ENCODE measurements around the gene EIF1AX.
"Not testable (repeated sequence)": the region's sequence is repeated elsewhere in the genome, so short reads cannot be mapped to it uniquely, and the experiment has no call there.

EIF1AX gene

DNA sequence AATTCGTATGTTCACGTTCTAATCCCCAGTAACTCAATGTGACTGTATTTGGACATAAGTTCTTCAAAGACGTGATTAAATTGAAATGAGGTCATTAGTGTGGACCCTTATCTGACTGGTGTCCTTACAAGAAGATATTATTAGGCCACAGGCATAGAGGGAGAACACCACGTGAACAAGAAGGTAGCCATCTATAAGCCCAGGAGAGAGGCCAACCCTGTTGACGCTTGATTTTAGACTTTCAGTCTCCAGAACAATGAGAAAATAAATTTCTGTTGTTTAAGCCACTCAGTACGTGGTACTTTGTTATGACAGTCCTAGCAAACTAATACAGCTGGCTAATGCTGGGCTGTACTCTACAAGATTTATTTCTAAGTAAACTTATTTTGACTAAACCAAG, 1.5 kb upstream of the EIF1AX start:
- peak overlapping the region; percentile 77 for H3K27ac Mint-ChIP-seq
- no peak for DNase-seq
- peak overlapping the region; percentile 35 for H3K4me3 Mint-ChIP-seq
- CTCF ChIA-PET = no interaction called here
- no peaks in the 10 kb centered on the region for H3K9me3 Mint-ChIP-seq
- H3K27me3 Mint-ChIP-seq = no peaks in the 10 kb centered on the region
- peaks cover 25% of the 10 kb centered on the region for H3K4me1 Mint-ChIP-seq
- peaks cover 14% of the 10 kb centered on the region for H3K36me3 Mint-ChIP-seq

DNA sequence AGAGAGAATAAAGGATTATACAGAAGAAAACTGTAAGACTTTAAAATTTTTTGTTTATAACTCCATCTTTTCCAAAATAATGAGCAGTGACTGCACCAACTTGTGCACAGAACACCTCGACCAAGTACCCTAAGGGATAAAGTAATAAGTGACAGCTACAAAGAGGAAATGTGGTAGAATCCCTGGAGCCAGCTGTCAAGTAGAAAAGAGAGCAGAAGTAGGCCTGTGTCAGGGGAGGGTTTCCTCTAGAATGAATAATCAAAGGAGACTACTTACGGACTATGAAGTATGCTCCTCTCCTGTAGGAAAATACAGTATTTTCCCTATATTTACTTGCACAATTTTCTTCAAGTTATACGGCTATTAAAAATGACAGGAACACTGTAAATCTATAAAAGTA, 1.2 kb downstream of the EIF1AX start:
- H3K27me3 Mint-ChIP-seq = no peaks in the 10 kb centered on the region
- H3K27ac Mint-ChIP-seq = peak overlapping the region; percentile 90
- peak overlapping the region; percentile 82 for H3K4me3 Mint-ChIP-seq
- peaks cover 25% of the 10 kb centered on the region for H3K36me3 Mint-ChIP-seq
- no peak for DNase-seq
- H3K4me1 Mint-ChIP-seq = peaks cover 37% of the 10 kb centered on the region
- no peaks in the 10 kb centered on the region for H3K9me3 Mint-ChIP-seq
- CTCF ChIA-PET = no interaction called here

DNA sequence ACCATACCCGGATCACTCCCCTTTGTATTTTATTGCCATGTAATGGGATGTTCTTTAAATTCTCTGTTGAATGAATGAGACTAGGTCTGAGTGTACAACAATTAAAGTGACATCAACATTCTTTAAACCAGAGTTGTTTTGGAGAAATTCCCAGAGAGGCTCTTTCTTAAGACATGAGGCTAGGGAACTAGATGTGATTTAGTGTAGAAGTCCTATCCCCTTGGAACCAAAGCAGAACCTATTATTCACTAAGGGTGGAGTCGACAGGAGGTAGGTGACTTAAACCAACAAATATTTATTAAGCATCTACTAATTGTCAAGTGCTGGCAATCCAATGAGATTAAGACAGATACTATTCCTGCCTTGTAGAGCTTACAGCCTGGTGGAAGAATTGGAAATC, 1.7 kb downstream of the EIF1AX start:
- peak overlapping the region; percentile 49 for H3K27ac Mint-ChIP-seq
- peaks cover 37% of the 10 kb centered on the region for H3K4me1 Mint-ChIP-seq
- H3K4me3 Mint-ChIP-seq = peak overlapping the region; percentile 82
- H3K36me3 Mint-ChIP-seq = peaks cover 26% of the 10 kb centered on the region
- DNase-seq = no peak
- CTCF ChIA-PET = no interaction called here
- H3K27me3 Mint-ChIP-seq = no peaks in the 10 kb centered on the region
- H3K9me3 Mint-ChIP-seq = no peaks in the 10 kb centered on the region

DNA sequence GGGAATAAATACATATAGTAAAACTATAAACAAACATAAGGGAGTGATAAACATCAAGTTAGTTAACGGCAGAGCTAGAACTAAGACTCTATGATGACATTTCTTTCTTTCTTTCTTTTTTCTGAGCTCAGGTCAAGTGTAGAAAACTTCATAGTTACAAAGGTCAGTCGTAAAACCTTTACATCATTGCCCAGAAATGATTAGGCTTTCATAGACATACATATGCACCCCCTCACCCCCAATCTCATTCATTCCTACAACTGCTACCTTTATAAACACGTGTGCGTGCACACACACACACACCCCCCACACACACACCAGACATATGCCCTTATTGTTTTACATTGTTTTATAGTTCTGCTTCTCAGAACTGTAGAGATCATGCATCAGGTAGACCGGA, 5.7 kb downstream of the EIF1AX start:
- Mint-ChIP-seq H3K9me3 (no peaks in the 10 kb centered on the region), H3K4me3 (no peak overlapping the region), H3K27ac (no peak overlapping the region), H3K27me3 (no peaks in the 10 kb centered on the region), H3K4me1 (peaks cover 28% of the 10 kb centered on the region), H3K36me3 (peaks cover 33% of the 10 kb centered on the region)
- no peak for DNase-seq
- CTCF ChIA-PET = no interaction called here

DNA sequence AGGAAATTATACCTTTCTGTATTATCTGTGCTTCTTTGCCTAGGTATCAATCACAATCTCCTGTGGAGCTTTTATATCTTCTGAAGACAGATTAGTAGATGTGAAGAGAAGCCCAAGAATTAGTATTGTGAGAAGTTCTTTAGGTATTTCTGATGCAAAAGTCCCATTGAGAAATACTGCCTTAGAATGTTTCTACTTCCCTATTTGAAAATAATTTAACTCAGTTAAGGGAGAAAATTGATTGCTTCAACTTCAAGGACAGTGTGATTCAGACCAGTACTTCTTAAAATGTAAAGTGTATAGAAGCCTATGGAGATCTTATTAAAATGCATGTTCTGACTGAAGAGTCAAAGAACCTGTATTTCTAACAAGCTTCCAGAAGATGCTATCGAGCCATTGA, 9.0 kb downstream of the EIF1AX start:
- H3K27me3 Mint-ChIP-seq = no peaks in the 10 kb centered on the region
- no peaks in the 10 kb centered on the region for H3K9me3 Mint-ChIP-seq
- CTCF ChIA-PET = no interaction called here
- H3K27ac Mint-ChIP-seq = no peak overlapping the region
- DNase-seq = no peak
- peaks cover 12% of the 10 kb centered on the region for H3K4me1 Mint-ChIP-seq
- no peak overlapping the region for H3K4me3 Mint-ChIP-seq
- H3K36me3 Mint-ChIP-seq = peaks cover 29% of the 10 kb centered on the region

DNA sequence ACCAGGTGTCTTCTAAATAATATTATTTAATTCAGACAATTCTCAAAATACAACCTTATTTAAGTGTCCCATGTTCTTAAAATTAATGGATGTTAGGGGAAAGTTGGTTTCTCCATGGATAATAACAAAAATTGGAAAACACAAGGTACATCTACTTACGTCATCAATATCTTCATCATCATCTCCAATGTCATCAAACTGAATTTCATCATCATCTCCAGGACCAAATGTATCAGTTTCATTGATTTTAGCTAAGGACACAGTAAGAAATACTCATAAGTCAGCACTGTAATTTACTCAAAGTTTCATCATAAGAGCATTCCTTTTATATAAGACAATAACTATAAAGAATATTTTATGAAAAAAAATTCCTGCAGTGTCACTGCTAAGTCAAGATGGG, 11.3 kb downstream of the EIF1AX start:
- Mint-ChIP-seq H3K27me3 (no peaks in the 10 kb centered on the region), H3K4me1 (no peaks in the 10 kb centered on the region), H3K9me3 (no peaks in the 10 kb centered on the region), H3K27ac (no peak overlapping the region), H3K36me3 (peaks cover 15% of the 10 kb centered on the region), H3K4me3 (no peak overlapping the region)
- no peak for DNase-seq
- CTCF ChIA-PET = no interaction called here

DNA sequence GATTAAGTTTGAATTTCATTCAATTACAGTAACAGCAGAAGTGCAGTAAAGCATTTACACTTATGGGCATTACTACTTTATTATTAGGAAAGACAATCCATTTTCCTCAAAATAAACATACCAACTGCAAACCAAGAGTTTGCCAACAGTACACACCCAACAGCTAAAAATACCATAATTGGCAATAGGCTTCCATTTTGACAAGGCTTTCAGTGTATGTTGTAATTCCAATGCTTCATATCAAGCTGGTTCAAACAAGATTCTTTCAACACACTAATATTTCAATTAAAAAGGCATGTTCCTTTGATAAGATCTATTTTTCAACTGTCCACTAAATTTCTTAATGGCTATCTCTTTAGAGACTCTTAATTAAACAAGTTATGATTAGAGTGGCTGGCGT, 12.1 kb downstream of the EIF1AX start:
- H3K9me3 Mint-ChIP-seq = no peaks in the 10 kb centered on the region
- DNase-seq = no peak
- no peak overlapping the region for H3K27ac Mint-ChIP-seq
- H3K36me3 Mint-ChIP-seq = peaks cover 14% of the 10 kb centered on the region
- H3K4me1 Mint-ChIP-seq = no peaks in the 10 kb centered on the region
- no peaks in the 10 kb centered on the region for H3K27me3 Mint-ChIP-seq
- H3K4me3 Mint-ChIP-seq = no peak overlapping the region
- CTCF ChIA-PET = no interaction called here

DNA sequence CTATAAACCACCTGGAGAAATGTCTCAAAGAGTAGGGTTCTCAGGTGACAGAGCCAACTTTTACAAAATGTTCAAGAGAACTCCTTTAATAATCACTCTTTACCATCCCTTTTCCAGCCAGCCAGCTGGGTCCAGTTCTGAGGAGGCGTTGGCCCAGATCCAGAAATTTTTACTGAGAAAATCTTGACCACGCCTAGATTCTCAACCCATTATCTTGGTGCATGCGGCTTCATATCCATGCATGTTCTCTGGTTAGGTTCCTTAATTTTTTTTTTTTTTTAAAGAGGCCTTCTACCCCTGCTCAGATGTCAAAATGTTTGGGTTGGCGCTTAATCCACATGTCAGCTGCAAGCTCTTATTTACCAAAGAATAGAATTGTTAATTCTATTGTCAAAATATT, 13.0 kb downstream of the EIF1AX start:
- H3K36me3 Mint-ChIP-seq = peaks cover 11% of the 10 kb centered on the region
- no peak overlapping the region for H3K4me3 Mint-ChIP-seq
- no peak for DNase-seq
- CTCF ChIA-PET = no interaction called here
- H3K27me3 Mint-ChIP-seq = no peaks in the 10 kb centered on the region
- no peaks in the 10 kb centered on the region for H3K4me1 Mint-ChIP-seq
- H3K27ac Mint-ChIP-seq = no peak overlapping the region
- no peaks in the 10 kb centered on the region for H3K9me3 Mint-ChIP-seq

DNA sequence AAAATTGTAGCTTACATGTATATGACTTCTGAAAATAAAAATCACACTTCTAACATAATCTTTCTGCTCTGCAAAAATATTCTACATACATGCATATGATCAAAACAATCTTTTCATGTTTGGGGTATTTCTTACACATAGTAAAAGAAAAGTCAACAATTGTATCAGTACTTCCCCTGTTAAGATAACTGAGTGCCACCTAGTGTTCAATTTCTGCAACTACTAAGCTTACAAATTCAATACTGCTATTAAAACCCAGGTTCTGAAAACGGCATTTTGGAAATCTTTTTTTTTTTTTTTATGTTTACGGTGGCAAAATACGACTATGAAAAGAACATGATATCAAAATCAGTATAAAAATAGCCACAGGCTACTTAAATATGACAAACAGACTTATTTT, 14.2 kb downstream of the EIF1AX start:
- H3K36me3 Mint-ChIP-seq, DNase-seq, CTCF ChIA-PET, H3K27me3 Mint-ChIP-seq, H3K4me1 Mint-ChIP-seq, H3K9me3 Mint-ChIP-seq, H3K27ac Mint-ChIP-seq, H3K4me3 Mint-ChIP-seq: not testable (repeated sequence)

DNA sequence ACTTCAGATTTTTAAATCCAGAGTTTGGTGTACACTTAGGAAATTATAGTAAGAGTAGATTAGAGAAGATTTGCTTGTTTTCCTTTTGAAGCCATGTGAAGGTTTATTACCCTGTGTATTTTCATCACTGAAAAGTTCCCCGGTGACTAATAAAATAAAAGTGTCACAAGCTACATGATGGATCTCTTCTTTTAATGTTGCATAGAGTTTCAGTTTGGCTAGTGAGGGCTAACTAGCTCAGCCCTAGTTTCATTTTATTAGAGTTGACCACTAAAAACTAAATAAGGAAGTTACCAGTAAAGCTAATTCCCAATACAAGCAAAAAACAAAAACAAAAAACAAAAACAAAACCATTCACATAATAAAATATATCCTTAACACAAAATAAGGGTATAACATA, 14.8 kb downstream of the EIF1AX start:
- H3K27me3 Mint-ChIP-seq, DNase-seq, H3K27ac Mint-ChIP-seq, H3K36me3 Mint-ChIP-seq, H3K4me3 Mint-ChIP-seq, H3K4me1 Mint-ChIP-seq, H3K9me3 Mint-ChIP-seq, CTCF ChIA-PET: not testable (repeated sequence)

DNA sequence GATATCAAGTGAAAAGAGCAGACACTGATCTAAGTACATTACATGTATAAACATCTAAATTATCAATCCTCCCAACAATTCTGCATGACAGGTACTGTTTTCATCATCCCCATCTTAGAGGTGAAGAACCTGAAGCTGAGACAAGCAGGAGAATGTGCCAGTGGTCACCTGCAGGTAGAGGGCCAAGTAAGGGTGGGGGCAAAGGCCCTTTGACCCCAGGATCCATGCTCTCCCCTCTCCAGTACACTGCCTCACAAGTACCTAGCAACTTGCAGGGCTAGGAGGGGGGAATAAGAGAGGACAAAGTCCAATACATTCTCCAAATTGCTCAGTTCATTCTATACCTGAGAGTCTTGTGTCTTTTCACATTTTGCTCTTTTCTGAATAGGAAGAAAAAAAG, 16.7 kb downstream of the EIF1AX start:
- CTCF ChIA-PET = no interaction called here
- Mint-ChIP-seq H3K27me3 (no peaks in the 10 kb centered on the region), H3K4me1 (no peaks in the 10 kb centered on the region), H3K27ac (no peak overlapping the region), H3K36me3 (peaks cover 4% of the 10 kb centered on the region), H3K4me3 (no peak overlapping the region), H3K9me3 (no peaks in the 10 kb centered on the region)
- DNase-seq = no peak

DNA sequence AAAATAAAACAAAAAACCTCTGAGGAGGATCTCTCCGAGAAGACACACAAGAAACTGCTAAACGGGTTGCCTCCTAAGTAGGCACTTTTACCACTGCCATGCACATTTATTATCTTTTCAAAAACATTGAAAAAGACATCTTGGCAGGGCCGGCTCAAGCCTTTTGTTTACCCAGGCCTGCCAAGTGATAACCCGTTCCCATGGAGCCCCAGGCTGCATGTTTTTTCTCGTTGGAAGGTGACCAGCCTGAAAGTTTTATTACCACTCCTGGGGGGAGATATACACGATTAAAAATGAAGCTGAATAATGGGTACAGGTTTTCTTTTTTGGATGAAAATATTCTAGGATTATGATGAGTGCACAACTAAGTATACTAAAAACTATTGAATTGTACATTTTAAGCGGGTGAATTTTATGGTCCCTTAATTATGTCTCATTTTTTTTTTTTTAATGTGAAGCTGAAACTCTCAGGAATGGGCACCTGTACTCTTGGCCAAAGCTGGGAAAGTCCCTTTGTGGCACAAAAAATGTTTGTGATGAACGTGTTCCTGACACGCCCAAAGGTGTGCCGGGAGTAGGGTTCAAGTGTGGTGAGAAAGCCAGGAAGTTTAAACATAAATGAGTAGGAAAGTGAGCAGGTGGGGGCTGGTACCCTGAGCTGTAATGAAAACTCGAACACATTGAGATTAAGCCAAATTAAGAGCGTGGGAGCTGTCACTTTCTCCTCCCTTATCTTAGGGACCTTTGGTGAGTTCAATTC, 23.4 kb downstream of the EIF1AX start:
- CTCF ChIA-PET = no interaction called here
- Mint-ChIP-seq H3K4me1 (peaks cover 21% of the 10 kb centered on the region), H3K27ac (no peak overlapping the region), H3K27me3 (peaks cover 35% of the 10 kb centered on the region), H3K9me3 (no peaks in the 10 kb centered on the region), H3K4me3 (no peak overlapping the region), H3K36me3 (no peaks in the 10 kb centered on the region)
- DNase-seq = no peak

DNA sequence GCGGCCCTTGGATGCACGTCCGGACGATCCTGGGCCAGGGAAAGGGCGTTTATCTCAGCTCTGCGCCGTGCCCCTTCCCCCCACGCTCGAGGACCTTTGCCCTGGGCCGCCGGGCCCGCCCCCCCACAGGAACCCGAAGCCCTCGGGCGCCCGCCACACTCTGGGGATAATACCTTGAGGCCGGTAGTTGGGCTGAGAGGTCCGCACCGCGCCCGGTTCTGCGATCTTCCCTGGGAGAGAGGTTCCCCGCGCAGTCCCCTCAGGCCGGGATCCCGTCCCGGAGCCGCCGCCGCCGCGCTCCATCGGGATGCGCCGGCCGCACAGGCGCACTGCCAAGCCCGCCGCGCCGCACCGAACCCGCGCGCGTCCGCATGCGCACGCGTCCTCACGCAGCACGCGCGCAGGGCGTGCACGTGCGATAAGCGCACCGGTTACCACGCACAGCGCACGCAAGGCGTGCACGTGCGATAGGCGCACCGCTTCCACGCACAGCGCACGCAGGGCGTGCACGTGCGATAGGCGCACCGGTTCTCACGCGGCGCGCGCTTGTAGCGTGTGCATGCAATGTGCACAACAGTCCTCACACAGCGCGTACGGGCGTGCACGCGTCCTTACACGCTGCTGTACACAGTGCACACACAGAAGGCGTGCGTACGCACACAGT, 24.9 kb downstream of the EIF1AX start, which contains the start of gene MAP7D2:
Gene MAP7D2 (minus strand): TSS at position 331 of the 664 bp plus-strand sequence. CDS start 28 bp downstream, at position 303.
- peaks cover 35% of the 10 kb centered on the region for H3K27me3 Mint-ChIP-seq
- CTCF ChIA-PET = no interaction called here
- no peak within 1 kb of the TSS for H3K4me3 Mint-ChIP-seq
- no peak within 1 kb of the TSS for H3K27ac Mint-ChIP-seq
- DNase-seq = no peak
- no peaks in the 10 kb centered on the region for H3K36me3 Mint-ChIP-seq
- peaks cover 21% of the 10 kb centered on the region for H3K4me1 Mint-ChIP-seq
- no peaks in the 10 kb centered on the region for H3K9me3 Mint-ChIP-seq

DNA sequence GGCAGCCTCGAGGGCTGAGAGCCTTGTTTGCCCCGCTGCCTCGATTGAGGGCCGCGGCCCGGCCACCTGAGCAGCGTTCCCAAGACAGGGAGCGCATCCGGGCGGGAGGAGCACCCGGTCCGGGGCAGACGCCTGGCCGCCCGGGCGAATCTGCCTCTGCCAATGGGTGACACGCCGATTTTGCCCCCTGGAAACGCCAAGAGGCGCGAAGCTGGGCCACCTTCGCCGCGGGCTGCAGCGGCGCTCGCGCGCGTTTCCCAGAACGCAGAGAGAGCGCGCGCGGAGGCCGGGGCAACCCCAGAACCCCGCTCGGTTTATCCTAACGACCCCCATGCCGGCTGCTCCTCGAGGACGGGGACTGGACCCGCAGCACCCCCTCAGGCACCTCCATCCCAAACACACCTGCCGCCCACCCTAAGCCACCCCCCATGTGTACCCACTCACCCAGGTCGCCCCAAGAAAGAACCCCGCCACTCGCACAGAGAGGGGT, 25.5 kb downstream of the EIF1AX start:
- CTCF ChIA-PET = no interaction called here
- Mint-ChIP-seq H3K9me3 (no peaks in the 10 kb centered on the region), H3K27ac (no peak overlapping the region), H3K36me3 (no peaks in the 10 kb centered on the region), H3K27me3 (peaks cover 35% of the 10 kb centered on the region), H3K4me1 (peaks cover 21% of the 10 kb centered on the region), H3K4me3 (no peak overlapping the region)
- no peak for DNase-seq
